Stimulated activated naive B cell treated with anti-CD40 and anti-IgM and Interleukin-4, amounts not matched to agents 10 μg/mL and 1 μg/mL and 100 μg/mL, for 72 hours (primary cell): ENCODE measurements around the gene ITPK1.

Source experiments
- ATAC-seq, 2 donors: fragments of 150-1000 bp; cut with Tn5 transposase; replicated peaks; 2 replicates each; pipeline ENCODE4 v1.10.0; 2021; ENCODE audit warnings: moderate library complexity in 1 of 2
- DNase-seq: peaks from one replicate; pipeline ENCODE4 v3.0.0; 2021
- H3K27ac Mint-ChIP-seq: one replicate; pipeline ENCODE4 v1.8.0; 2022; ENCODE audit warnings: mild to moderate bottlenecking, mixed read lengths
- H3K27me3 Mint-ChIP-seq, 2 donors: one replicate each; pipeline ENCODE4 v1.8.0; 2022; ENCODE audit warnings: mixed read lengths in 2 of 2
- H3K36me3 Mint-ChIP-seq, 2 donors: one replicate each; pipeline ENCODE4 v1.8.0; 2022; ENCODE audit warnings: mixed read lengths in 2 of 2, mild to moderate bottlenecking in 1 of 2
- H3K4me1 Mint-ChIP-seq, 2 donors: one replicate each; pipeline ENCODE4 v1.8.0; 2022; ENCODE audit warnings: mixed read lengths in 2 of 2, mild to moderate bottlenecking in 1 of 2
- H3K4me3 Mint-ChIP-seq, 2 donors: one replicate each; pipeline ENCODE4 v1.8.0; 2022; ENCODE audit warnings: mild to moderate bottlenecking in 2 of 2, mixed read lengths in 2 of 2, moderate library complexity in 1 of 2
- H3K9me3 Mint-ChIP-seq, 2 donors: one replicate each; pipeline ENCODE4 v1.8.0; 2022; ENCODE audit warnings: mixed read lengths in 2 of 2, mild to moderate bottlenecking in 1 of 2

ITPK1 gene

DNA sequence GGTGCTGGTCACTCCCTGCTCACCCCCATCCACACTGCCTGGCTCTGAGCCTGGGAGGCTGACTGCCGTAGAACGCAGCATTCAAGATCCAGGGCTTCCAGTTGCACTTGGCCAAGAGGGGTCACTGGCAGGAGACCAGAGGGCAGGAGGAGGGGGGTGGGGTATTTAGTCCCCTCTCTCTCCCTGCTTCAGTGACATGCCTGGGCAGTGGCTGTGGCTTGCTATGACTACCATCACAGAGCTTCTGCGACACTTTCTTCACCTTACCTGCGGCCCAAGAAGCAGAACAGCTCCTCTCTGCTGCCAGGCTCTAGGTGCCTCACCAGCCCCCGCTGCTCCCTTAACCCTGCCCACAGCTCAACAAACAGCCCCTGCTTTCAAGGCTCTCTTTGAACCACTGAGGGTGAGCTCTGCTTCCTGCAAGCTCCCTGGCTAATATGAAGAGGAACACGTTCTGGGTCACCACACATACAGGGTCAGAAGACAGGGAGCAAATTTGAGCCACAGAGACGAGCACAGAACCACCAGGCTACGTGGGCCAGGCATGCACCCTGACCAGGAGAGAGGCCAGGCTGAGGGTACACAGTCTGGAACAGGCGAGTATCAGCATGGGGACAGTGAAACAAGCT is 55.7 kb downstream of the ITPK1 start:
- no peak overlapping the region for H3K4me3 Mint-ChIP-seq
- H3K27me3 Mint-ChIP-seq: no peaks in the 10 kb centered on the region
- peaks cover 15 to 25% of the 10 kb centered on the region in 2 donors for H3K36me3 Mint-ChIP-seq
- DNase-seq (no peak), ATAC-seq (peak; percentile 42 to 56)
- peaks cover 31 to 51% of the 10 kb centered on the region in 2 donors for H3K4me1 Mint-ChIP-seq
- no peaks in the 10 kb centered on the region for H3K9me3 Mint-ChIP-seq
- peak overlapping the region; percentile 63 for H3K27ac Mint-ChIP-seq

DNA sequence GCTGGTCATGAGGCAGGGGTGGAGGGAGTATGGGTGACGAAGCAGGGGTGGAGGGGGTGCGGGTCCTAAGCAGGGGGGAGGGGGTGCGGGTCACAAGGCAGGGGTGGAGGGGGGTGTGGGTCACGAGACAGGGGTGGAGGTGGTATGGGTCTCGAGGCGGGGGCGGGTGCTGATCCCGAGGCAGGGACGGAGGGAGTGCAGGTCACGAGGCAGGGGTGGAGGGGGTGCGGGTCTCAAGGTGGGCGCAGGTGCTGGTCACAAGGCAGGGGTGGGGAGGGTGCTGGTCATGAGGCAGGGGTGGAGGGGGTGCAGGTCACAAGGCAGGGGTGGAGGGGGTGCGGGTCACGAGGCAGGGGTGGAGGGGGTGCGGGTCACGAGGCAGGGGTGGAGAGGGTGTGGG is 56.5 kb downstream of the ITPK1 start:
- ATAC-seq (no peak), DNase-seq (no peak)
- Mint-ChIP-seq H3K4me1 (peaks cover 23 to 43% of the 10 kb centered on the region in 2 donors), H3K27me3 (no peaks in the 10 kb centered on the region), H3K4me3 (no peak overlapping the region), H3K36me3 (peaks cover 16 to 21% of the 10 kb centered on the region in 2 donors), H3K27ac (no peak overlapping the region), H3K9me3 (no peaks in the 10 kb centered on the region)

DNA sequence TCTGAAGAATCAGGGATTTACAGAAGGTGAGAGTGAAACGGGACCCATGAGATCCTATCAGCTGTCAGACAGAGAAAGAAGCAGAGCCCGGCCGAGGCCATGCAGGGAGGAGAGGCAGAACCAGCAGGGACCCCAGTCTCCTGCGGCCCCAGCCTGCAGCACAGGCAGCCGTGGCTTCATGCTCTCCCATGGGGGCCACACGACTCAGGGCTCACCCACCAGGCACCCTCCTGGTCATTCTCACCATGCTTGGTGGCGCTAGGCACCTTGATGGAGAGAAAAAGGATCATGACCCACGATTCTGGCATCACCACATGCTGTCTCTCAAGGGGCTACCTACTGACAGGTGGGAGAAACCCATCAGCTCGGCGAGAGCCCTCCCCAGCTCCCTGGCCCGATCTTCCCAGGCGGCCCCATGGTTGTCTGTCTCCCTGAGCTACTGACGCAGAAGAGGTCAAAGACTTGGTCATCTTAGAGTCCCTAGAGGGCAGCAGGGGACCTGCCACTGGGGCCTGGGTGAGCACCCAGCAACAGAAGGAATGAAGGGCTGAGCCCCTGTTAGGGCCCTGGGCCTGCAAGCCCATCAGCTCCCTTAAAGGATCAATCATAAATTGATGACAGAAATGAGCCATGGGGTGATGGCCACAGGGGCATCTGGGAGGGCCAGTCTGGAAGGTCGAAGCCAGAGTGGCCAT is 58.0 kb downstream of the ITPK1 start:
- no peak for ATAC-seq
- no peak overlapping the region for H3K4me3 Mint-ChIP-seq
- peaks cover 26 to 42% of the 10 kb centered on the region in 2 donors for H3K4me1 Mint-ChIP-seq
- H3K9me3 Mint-ChIP-seq: no peaks in the 10 kb centered on the region
- DNase-seq: no peak
- peak overlapping the region; percentile 65 for H3K27ac Mint-ChIP-seq
- H3K36me3 Mint-ChIP-seq: peaks cover 16 to 24% of the 10 kb centered on the region in 2 donors
- H3K27me3 Mint-ChIP-seq: no peaks in the 10 kb centered on the region

DNA sequence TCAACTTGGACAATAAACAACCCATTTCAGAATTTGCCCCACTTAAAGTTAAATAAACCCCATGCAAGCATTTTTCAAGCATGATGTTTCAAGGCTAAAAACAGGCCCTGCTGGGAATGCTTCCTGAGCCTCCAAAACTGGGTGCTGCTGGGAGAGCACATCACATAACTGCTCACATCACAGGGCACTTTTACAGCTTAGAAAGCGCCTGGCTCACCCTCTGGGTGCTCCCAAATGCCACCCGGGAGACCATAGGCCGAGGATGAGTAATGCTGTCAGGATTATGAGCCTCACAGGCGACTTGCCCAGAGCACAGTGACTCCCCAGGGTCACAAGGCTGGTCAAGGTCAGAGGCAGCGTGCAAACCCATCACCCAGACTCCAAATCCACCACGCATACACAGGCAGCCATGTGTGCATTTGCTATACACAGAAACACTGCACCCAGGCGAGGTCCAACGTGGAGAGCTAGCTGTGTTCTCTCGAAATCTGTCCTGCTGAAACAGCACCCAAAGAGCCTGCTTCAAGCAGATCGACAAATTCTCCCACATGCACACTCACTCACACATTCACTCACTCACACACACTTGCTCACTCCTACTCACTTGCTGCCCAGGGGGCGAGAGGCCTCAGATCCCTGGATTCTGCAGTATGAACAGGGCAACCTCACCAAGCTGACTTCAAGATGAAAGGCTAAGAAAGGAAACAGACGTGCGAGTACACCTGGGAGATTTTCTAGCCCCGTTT is 58.7 kb downstream of the ITPK1 start:
- H3K36me3 Mint-ChIP-seq: peaks cover 18 to 24% of the 10 kb centered on the region in 2 donors
- no peak overlapping the region for H3K4me3 Mint-ChIP-seq
- no peak overlapping the region for H3K27ac Mint-ChIP-seq
- H3K9me3 Mint-ChIP-seq: no peaks in the 10 kb centered on the region
- no peak for DNase-seq
- peaks cover 26 to 37% of the 10 kb centered on the region in 2 donors for H3K4me1 Mint-ChIP-seq
- no peak for ATAC-seq
- no peaks in the 10 kb centered on the region for H3K27me3 Mint-ChIP-seq

DNA sequence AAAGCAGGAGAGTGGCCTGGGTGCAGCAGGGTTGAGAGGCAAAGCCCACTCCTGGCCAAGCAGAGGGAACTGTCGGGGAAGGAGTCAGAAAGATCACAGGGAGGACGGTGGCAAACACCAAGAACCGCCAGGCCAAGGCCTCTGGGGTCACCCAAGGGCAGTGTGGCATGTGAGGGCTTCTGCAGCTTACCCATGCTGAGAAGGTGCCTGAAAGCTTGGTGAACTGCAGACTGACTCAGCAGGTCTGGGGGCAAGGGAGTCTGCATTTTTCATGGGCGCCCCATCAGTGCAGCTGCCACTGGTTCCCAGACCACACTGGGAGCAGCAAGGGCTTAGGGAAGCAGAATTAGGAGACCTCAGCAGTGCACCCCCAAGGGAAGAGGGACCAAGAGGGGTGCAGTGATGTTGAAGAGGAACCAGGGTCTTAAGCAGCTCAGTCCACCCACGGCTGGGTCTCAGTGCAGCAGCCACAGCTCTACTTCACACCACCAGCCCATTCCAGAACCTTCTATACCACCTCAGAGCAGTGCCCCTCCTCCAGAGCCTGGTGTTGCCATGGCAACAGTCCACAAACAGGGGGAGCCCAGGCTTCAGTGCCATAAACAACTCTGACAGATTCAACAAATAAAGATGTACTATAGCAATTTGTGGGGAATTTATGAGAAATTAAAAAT is 59.4 kb downstream of the ITPK1 start:
- ATAC-seq (no peak), DNase-seq (no peak)
- no peaks in the 10 kb centered on the region for H3K9me3 Mint-ChIP-seq
- H3K4me1 Mint-ChIP-seq: peaks cover 23 to 31% of the 10 kb centered on the region in 2 donors
- no peak overlapping the region for H3K4me3 Mint-ChIP-seq
- H3K27me3 Mint-ChIP-seq: no peaks in the 10 kb centered on the region
- H3K36me3 Mint-ChIP-seq: peaks cover 20 to 24% of the 10 kb centered on the region in 2 donors
- no peak overlapping the region for H3K27ac Mint-ChIP-seq

DNA sequence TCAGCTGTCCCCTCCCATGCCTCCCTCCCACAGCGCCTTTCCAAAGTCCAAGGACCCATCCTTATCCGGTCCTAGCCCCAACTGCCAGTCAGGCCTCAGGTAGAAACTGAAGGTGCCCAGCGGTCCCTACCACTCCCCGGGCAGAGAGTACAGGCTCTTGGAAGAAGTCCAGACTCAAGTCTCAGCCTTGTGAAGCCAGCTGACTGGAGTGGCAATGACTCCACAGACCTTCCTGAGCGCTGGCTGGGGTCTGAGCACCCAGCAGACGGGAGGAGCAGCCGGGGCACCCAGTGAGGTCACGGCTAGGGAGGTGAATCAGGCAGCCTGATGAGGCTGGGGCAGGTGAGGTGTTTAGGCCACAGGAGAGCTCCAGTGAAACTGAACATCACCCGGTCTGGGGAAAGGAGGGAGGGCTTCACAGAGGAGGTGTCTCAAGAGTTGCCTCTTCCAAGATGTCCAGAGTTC is 60.0 kb downstream of the ITPK1 start:
- Mint-ChIP-seq H3K4me3 (no peak overlapping the region), H3K9me3 (no peaks in the 10 kb centered on the region), H3K36me3 (peaks cover 20 to 27% of the 10 kb centered on the region in 2 donors), H3K27ac (no peak overlapping the region), H3K4me1 (peaks cover 19 to 24% of the 10 kb centered on the region in 2 donors), H3K27me3 (no peaks in the 10 kb centered on the region)
- no peak for ATAC-seq
- no peak for DNase-seq

DNA sequence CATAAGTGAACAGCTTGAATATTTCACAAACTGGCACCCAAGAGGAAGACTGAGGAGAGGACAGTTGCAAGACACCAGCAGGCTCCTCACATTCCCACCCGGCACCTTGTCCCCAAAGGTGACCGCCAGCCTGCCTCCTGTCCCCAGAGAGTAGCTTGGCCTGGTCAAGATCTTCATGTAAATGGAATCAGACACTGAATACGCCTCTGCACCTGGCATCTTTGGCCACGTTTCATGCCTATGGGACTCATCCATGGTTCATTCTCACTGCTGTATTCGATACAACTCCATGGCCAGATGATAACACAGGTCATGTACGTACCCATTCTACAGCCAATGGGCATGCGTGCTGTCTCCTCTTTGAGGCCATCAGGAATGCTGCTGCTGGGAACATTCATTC is 60.8 kb downstream of the ITPK1 start:
- H3K4me1 Mint-ChIP-seq: peaks cover 12 to 16% of the 10 kb centered on the region in 2 donors
- no peak for DNase-seq
- H3K4me3 Mint-ChIP-seq: no peak overlapping the region

DNA sequence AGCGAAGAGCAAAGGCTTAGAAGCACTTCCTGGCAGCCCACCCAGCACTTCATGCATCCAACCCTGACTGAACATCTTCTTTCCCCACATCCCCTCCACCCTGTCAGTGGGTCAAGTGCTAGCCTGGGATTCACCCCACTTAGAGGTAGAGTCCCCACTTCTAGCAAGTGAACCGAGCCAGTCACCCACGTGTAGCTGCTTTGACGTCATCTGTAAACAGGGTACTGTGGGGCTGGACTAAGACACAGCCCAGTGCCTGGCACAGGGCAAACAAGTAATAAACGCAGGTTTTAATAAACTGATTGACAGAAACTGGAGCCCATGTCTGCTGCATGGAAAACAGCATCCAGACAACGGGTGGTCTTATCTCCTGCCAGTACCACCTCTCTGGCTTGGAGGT is 61.7 kb downstream of the ITPK1 start:
- Mint-ChIP-seq H3K9me3 (no peaks in the 10 kb centered on the region), H3K4me3 (no peak overlapping the region), H3K27ac (no peak overlapping the region), H3K36me3 (peaks cover 29 to 35% of the 10 kb centered on the region in 2 donors), H3K4me1 (peaks cover 15 to 22% of the 10 kb centered on the region in 2 donors), H3K27me3 (no peaks in the 10 kb centered on the region)
- no peak for DNase-seq
- peak; percentile 23 to 61 for ATAC-seq

More for the DNA sequence above, 60.8 kb downstream of the ITPK1 start:
- H3K9me3 Mint-ChIP-seq: no peaks in the 10 kb centered on the region
- no peak overlapping the region for H3K27ac Mint-ChIP-seq
- peaks cover 23 to 27% of the 10 kb centered on the region in 2 donors for H3K36me3 Mint-ChIP-seq
- no peaks in the 10 kb centered on the region for H3K27me3 Mint-ChIP-seq
- no peak for ATAC-seq

DNA sequence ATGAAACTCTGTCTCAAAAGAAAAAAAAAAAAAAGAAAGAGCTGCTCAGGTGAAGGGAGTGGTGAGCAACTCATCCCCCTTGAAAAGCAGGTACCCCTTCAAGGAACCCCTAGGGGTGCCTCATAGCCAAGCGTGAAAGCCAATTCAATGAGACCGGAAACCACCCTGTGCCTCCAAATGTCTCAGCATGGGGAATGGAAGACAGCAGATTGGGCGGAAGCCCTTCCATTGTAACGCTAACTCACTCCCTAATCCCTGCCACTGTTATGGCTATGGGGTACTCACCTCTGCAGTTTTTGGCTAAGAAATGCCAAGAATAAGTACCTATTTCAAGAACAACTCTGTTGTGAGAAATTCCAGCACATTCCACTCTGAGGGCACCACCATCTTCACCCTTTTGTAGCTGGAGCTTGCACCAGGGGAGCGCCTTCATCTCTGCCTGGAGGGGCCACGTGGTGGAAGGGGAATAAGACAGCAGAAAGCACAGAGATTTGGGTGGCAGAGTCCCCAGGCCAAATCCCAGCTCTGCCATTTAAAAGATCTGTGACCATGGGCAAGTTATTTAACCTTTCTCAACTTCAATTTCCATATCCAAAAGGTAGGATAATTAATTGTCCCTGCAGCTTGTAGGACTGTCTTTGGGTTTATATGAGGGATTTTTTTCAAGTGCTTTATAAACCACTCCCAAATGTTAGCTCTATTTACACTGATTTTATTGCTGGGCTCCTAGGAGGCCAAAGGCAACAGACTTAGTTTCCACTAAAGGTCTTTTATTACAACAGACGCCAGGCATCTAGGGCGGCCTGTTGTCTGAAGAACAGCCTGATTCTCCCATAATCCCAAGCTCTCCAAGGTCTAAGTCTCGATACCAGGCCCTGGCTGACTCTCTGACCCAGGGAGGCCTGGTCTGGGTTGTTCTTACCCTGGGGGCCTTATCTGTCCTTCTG is 63.9 kb downstream of the ITPK1 start:
- peaks cover 10 to 20% of the 10 kb centered on the region in 2 donors for H3K4me1 Mint-ChIP-seq
- no peaks in the 10 kb centered on the region for H3K9me3 Mint-ChIP-seq
- peaks cover 25 to 32% of the 10 kb centered on the region in 2 donors for H3K36me3 Mint-ChIP-seq
- ATAC-seq (no peak), DNase-seq (no peak)
- no peaks in the 10 kb centered on the region for H3K27me3 Mint-ChIP-seq
- no peak overlapping the region for H3K4me3 Mint-ChIP-seq
- no peak overlapping the region for H3K27ac Mint-ChIP-seq

DNA sequence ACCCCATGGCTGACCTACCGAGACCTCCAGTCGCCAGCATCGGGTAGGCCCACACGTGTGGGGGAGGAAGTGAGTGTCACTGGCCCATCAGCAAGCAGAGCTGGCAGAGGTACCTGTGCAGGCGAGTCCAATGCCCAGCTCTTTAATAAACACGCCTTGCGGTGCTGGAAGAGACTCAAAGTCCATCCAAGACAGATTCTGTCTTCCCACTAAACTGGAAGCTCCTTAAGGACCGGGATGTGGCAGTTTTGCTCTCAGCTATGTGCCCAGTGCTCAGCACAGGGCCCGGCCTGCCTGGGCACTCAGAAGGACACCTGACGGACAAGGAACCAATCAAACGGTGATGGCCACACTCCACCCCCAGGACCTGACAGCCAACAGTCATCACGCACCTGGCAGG is 65.0 kb downstream of the ITPK1 start:
- Mint-ChIP-seq H3K4me3 (no peak overlapping the region), H3K27ac (no peak overlapping the region), H3K9me3 (no peaks in the 10 kb centered on the region), H3K36me3 (peaks cover 25 to 31% of the 10 kb centered on the region in 2 donors), H3K4me1 (peaks cover 13 to 21% of the 10 kb centered on the region in 2 donors), H3K27me3 (no peaks in the 10 kb centered on the region)
- ATAC-seq: no peak
- DNase-seq: no peak

DNA sequence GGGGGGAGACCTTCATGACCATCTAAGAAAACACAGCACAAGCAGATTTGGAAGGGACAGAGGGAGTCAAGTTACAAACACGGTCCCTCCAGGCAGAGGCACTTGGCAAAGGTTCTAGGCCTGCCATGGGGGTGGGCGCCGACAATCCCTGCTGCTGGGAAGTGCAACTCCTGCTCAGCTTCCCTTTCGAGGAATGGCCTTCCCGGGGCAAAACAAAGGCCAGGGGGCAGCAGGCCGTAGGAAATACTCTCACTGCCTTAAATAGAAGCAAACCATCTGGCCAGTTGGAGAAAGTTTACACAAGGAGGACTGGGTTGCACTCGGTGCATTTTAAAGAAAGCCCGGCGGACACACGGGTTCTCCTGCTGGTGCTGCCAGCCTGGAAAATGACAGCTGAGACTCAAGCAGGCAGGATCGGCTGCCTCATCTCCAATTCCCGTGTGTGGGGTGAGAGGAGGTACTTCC is 65.8 kb downstream of the ITPK1 start:
- H3K4me1 Mint-ChIP-seq: peaks cover 19 to 25% of the 10 kb centered on the region in 2 donors
- ATAC-seq: no peak
- no peak for DNase-seq
- H3K36me3 Mint-ChIP-seq: peaks cover 19 to 25% of the 10 kb centered on the region in 2 donors
- H3K27me3 Mint-ChIP-seq: no peaks in the 10 kb centered on the region
- no peak overlapping the region for H3K4me3 Mint-ChIP-seq
- H3K9me3 Mint-ChIP-seq: no peaks in the 10 kb centered on the region
- no peak overlapping the region for H3K27ac Mint-ChIP-seq

DNA sequence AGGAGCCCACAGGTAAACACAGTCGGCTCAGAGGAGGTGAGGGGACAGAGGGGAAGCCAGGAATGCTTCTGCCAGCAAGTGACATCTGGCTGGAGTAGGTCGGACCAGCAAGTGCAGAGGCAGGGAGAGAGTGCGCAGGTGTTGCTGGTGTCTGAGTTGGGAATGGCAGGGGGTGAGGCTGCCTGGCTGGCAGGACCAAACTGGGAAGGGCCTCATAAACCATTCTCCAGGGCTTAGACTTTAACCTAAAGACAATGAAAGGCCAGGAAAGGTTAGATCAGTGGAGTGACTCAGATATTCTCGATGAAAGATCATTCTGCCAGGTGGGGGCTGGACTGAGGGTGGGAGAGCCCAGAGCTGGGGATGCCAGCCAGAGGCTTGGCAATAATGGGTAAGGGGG is 66.4 kb downstream of the ITPK1 start:
- Mint-ChIP-seq H3K9me3 (no peaks in the 10 kb centered on the region), H3K4me1 (peaks cover 24 to 31% of the 10 kb centered on the region in 2 donors), H3K27ac (peak overlapping the region; percentile 63), H3K36me3 (peaks cover 18 to 25% of the 10 kb centered on the region in 2 donors), H3K27me3 (no peaks in the 10 kb centered on the region), H3K4me3 (no peak overlapping the region)
- DNase-seq (no peak), ATAC-seq (no peak)

DNA sequence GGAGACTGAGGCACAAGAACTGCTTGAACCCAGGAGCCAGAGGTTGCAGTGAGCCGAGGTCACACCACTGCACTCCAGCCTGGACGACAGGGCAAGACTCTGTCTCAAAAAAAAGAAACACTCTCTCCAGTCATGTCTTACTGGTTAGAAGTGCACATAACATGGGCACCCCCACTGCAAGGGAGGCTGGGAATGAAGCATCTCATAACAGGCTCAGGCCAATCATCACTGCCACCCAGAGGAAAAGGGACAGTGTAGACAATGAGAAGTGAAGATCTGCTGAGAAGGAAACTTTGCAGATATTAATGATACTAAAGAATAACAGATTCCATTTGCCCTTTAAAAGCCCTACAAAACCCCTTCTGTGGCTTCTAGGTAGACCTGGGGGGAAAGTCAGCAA is 66.9 kb downstream of the ITPK1 start:
- Mint-ChIP-seq H3K27ac (peak overlapping the region; percentile 63), H3K36me3 (peaks cover 18 to 25% of the 10 kb centered on the region in 2 donors), H3K27me3 (no peaks in the 10 kb centered on the region), H3K9me3 (no peaks in the 10 kb centered on the region), H3K4me3 (no peak overlapping the region), H3K4me1 (peaks cover 26 to 36% of the 10 kb centered on the region in 2 donors)
- no peak for ATAC-seq
- DNase-seq: no peak
